ENCODE results near the gene MRPL47. TPM values are rescaled to one million over a fixed set of nuclear protein-coding genes. Genes with fewer than 3 reads are reported as not detected.

The MRPL47 gene
- total RNA-seq, 1 experiment from 2014 or later = 75.5 TPM

GRCh38 chr3:179642871-179643270, 38.4 kb upstream of the MRPL47 start:
- no peak overlapping the region for H2BK20ac ChIP-seq (ENCODE audit: low read depth, low read length, poor library complexity, severe bottlenecking)
- no peak overlapping the region for H2BK120ac ChIP-seq (ENCODE audit: low read depth, low read length, poor library complexity, severe bottlenecking)
- H4K5ac ChIP-seq (ENCODE audit: insufficient read length, low read depth, low read length) = no peak overlapping the region
- no peak overlapping the region for H2BK15ac ChIP-seq (ENCODE audit: low read depth, low read length)
- H3K23me2 ChIP-seq (ENCODE audit: insufficient read length, low read depth, low read length, poor library complexity, severe bottlenecking) = no peaks in the 10 kb centered on the region
- TF ChIP-seq CTCF (conservative IDR thresholded peaks at IDR 0.05) = no peak
- H3K9ac ChIP-seq (ENCODE audit: extremely low read depth, insufficient read length, low read length) = no peak overlapping the region
- no peaks in the 10 kb centered on the region for H3K9me3 ChIP-seq (ENCODE audit: control insufficient read depth, low read depth, low read length)
- no peak overlapping the region for H2AK5ac ChIP-seq (ENCODE audit: insufficient read length, low read length)
- H2AFZ ChIP-seq (ENCODE audit: low read length) = no peak overlapping the region
- H3K4me1 ChIP-seq (ENCODE audit: insufficient read depth, low read length) = no peaks in the 10 kb centered on the region
- H2BK5ac ChIP-seq (ENCODE audit: insufficient read length, low read length) = no peak overlapping the region
- H3K27me3 ChIP-seq (ENCODE audit: insufficient read depth, low read length) = no peaks in the 10 kb centered on the region
- no peak overlapping the region for H3K27ac Mint-ChIP-seq
- H3K4ac ChIP-seq (ENCODE audit: low read depth, low read length) = no peak overlapping the region
- no peaks in the 10 kb centered on the region; the same call in 1 of the 2 replicates for H3K27me3 Mint-ChIP-seq (ENCODE audit: low read depth)
- H4K20me1 ChIP-seq (ENCODE audit: control insufficient read depth, insufficient read depth, insufficient read length) = no peaks in the 10 kb centered on the region
- no peak overlapping the region for H4K91ac ChIP-seq (ENCODE audit: insufficient read length, low read depth, low read length)
- H3T11ph ChIP-seq (ENCODE audit: low read length) = no peak overlapping the region
- H3K79me1 ChIP-seq (ENCODE audit: insufficient read depth, low read depth, low read length, poor library complexity, severe bottlenecking) = no peaks in the 10 kb centered on the region
- no peaks in the 10 kb centered on the region for H3K79me2 ChIP-seq (ENCODE audit: insufficient read depth, low read length)
- H3K23ac ChIP-seq (ENCODE audit: insufficient read length, low read depth, low read length) = no peak overlapping the region
- DNase-seq = no peak
- H3K18ac ChIP-seq (ENCODE audit: insufficient read length, low read depth, low read length) = no peak overlapping the region
- no peak overlapping the region for H3K27ac ChIP-seq (ENCODE audit: insufficient read length, low read depth, low read length)
- no peak overlapping the region for H3K14ac ChIP-seq (ENCODE audit: insufficient read depth, low read length)
- no peaks in the 10 kb centered on the region for H3K36me3 Mint-ChIP-seq (ENCODE audit: insufficient read depth in 1 of 3, low read depth in 3 of 3)
- no CpG with 5 or more reads among the region's 3 CpGs for WGBS (ENCODE audit: extremely low coverage, insufficient read length, low lambda C conversion rate)
- no peak overlapping the region for H3K4me3 Mint-ChIP-seq
- no peak overlapping the region for H3K56ac ChIP-seq (ENCODE audit: insufficient read length, low read depth, low read length)
- H2BK12ac ChIP-seq (ENCODE audit: insufficient read length, low read depth, low read length) = no peak overlapping the region
- 0 out of 5 replicates have a peak, but pooled peaks cover 0 to 2% of the 10 kb centered on the region in 2 experiments for H3K9me3 Mint-ChIP-seq
- H3K4me2 ChIP-seq (ENCODE audit: insufficient read depth, insufficient read length, low read length) = no peak overlapping the region
- peaks cover 4 to 5% of the 10 kb centered on the region in 2 experiments for H3K4me1 Mint-ChIP-seq
- H4K8ac ChIP-seq (replicated peaks; ENCODE audit: insufficient read length, low read depth, low read length) = no peak overlapping the region
